Mesodermal cell (in vitro differentiated cells): ENCODE data around the gene RNF13.
"Not testable (repeated sequence)": the region's sequence is repeated elsewhere in the genome, so short reads cannot be mapped to it uniquely, and the experiment has no call there.

Experiments used
- H3K27ac ChIP-seq: 2 replicates; pipeline ENCODE4 v1.7.0; 2013; ENCODE audit warnings: mild to moderate bottlenecking, low read depth, low read length, moderate library complexity; ENCODE audit not compliant: severe bottlenecking
- H3K36me3 ChIP-seq: 2 replicates; pipeline ENCODE4 v1.7.1; 2013; ENCODE audit warnings: mild to moderate bottlenecking, low read length, moderate library complexity; ENCODE audit not compliant: control insufficient read depth, insufficient read depth
- H3K4me1 ChIP-seq: one replicate; pipeline ENCODE4 v1.7.1; 2013; ENCODE audit warnings: mild to moderate bottlenecking, low read length; ENCODE audit not compliant: insufficient read depth, control insufficient read depth, poor library complexity, severe bottlenecking
- H3K4me3 ChIP-seq: 2 replicates; pipeline ENCODE4 v1.7.0; 2013; ENCODE audit warnings: low read length, control low read depth, mild to moderate bottlenecking; ENCODE audit not compliant: insufficient read depth, poor library complexity, severe bottlenecking; ENCODE audit errors: extremely low read depth
- H3K9me3 ChIP-seq: 2 replicates; pipeline ENCODE4 v1.7.1; 2013; ENCODE audit warnings: mild to moderate bottlenecking, low read length, moderate library complexity; ENCODE audit not compliant: control insufficient read depth
- WGBS, 2 experiments: methylation state at CpG; one replicate each; pipeline ENCODE4 v1.1.5; 2013; ENCODE audit warnings: missing lambda C conversion rate in 2 of 2; ENCODE audit not compliant: insufficient coverage in 2 of 2; 5-methylcytosine and 5-hydroxymethylcytosine counted together

Gene RNF13

DNA sequence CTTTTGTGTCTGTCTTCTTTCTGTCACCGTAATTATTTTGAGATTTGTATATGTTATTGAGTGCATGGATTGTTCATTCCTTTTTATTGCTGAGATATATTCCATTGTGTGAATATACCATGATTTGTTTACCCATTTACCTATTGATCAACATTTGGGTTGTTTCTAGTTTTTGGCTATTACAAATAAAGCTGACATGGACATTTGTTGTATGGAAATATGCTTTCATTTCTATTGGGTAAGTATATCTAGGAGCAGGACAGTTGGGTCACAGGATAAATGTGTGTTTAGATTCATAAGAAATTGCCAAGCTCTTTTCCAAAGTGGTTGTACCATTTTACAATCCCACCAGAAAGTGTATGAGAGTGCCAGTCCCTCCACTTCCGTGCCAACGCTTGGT lies 106.5 kb downstream of the RNF13 start:
- no peaks in the 10 kb centered on the region for H3K4me1 ChIP-seq
- 100% methylated on average over 1 of the region's 3 CpGs; no CpG with 5 or more reads in 1 of the 2 experiments for WGBS, 2 experiments
- no peak overlapping the region for H3K27ac ChIP-seq
- H3K36me3 ChIP-seq, result no peaks in the 10 kb centered on the region
- H3K9me3 ChIP-seq, result no peaks in the 10 kb centered on the region
- H3K4me3 ChIP-seq, result no peak overlapping the region

DNA sequence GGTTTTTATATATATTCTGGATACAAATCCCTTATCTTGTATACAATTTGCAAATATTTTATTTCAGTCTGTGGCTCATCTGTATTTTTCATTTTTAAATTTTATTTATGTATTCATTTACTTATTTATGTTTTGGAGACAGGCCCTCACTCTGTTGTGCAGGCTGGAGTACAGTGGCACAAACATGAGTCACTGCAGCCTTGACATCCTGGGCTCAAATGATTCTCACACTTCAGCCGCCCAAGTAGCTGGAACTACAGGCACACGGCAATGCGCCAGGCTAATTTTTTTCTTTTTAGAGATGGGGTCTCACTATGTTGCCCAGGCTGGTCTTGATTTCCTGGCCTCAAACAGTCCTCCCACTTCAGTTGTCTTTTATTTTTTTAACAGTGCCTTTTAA lies 107.1 kb downstream of the RNF13 start:
- H3K4me1 ChIP-seq, result no peaks in the 10 kb centered on the region
- no peaks in the 10 kb centered on the region for H3K9me3 ChIP-seq
- H3K36me3 ChIP-seq, result no peaks in the 10 kb centered on the region
- H3K4me3 ChIP-seq, result no peak overlapping the region
- WGBS, 2 experiments, result 86 to 93% methylated on average over 3 of the region's 3 CpGs
- no peak overlapping the region for H3K27ac ChIP-seq

DNA sequence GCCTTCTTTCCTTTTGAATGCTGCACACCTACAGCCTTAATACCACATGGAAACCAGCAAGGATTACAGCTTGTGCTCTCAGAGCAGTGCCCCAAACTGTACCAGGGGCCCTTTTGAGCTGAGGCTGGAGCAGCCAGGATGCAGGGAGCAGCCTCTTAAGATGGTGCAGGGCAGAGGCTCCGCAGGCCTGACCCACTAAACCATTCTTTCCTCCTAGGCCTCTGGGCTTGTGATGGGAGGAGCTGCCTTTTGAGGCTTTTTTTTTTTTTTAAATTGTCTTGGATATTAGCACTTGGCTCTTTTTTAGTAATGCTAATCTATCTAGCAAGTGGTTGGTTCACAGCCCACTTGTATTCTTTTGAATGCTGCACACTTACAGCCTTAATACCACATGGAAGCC lies 120.0 kb downstream of the RNF13 start:
- Histone ChIP-seq H3K4me1 (no peaks in the 10 kb centered on the region), H3K36me3 (peaks cover 13% of the 10 kb centered on the region), H3K9me3 (peaks cover 10% of the 10 kb centered on the region), H3K4me3 (no peak overlapping the region), H3K27ac (no peak overlapping the region)
- WGBS, 2 experiments, result no CpG with 5 or more reads among the region's 1 CpG

DNA sequence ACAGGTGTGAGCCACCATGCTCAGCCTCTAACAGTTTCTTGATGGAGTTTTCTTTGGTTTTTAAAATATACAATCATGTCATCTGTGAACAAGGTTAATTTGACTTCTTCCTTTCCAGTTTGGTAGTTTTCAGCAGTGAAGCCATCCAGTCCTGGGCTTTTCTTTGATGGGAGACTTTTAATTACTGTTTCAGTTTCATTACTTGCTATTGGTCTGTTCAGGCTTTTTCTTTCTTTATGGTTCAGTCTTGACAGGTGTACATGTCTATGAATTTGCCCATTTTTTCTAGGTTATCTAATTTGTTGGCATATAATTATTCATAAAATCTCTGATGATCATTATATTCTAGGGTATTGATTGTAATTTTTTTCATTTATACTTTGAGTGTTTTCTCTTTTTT lies 120.8 kb downstream of the RNF13 start:
- H3K36me3 ChIP-seq, result peaks cover 13% of the 10 kb centered on the region
- no peak overlapping the region for H3K4me3 ChIP-seq
- no peak overlapping the region for H3K27ac ChIP-seq
- peaks cover 10% of the 10 kb centered on the region for H3K9me3 ChIP-seq
- H3K4me1 ChIP-seq, result no peaks in the 10 kb centered on the region

DNA sequence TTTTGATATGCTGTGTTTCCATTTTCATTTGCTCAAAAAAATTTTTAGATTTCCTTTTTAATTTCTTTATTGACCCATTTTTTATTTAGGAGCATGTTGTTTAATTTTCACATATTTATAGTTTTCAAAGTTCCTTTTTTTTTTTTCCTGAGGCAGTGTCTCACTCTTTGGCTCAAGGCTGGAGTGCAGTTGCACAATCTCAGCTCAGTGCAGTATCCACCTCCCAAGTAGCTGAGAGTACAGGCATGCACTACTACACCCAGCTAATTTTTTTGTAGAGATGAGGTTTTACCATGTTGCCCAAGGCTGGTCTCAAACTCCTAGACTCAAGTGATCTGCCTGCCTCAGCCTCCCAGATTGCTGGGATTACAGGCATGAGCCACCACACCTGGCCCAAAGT lies 121.5 kb downstream of the RNF13 start:
- peaks cover 8% of the 10 kb centered on the region for H3K36me3 ChIP-seq
- H3K4me3 ChIP-seq, result no peak overlapping the region
- H3K27ac ChIP-seq, result no peak overlapping the region
- no peaks in the 10 kb centered on the region for H3K4me1 ChIP-seq
- peaks cover 10% of the 10 kb centered on the region for H3K9me3 ChIP-seq

DNA sequence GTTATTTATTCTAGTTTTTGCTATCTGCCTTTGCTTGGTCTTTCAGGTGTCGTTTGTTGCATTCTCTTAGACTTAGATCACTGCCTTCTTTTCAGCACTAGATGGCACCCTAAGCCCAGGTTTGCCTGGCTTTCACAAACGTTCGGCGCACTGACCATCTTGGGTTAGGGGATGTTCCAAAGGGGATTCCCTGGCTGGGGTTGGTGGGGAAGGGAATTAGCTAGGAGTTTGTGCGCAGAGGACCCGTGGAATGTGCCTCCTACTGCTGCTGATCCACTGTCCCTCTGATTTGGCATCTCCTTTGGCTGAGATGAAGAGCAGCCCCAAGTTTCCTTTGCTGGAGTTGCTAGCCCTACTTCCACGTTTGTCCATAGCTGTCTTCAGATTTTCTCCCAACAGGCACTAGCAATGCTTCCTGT lies 123.8 kb downstream of the RNF13 start:
- 68 to 78% methylated on average over 3 of the region's 7 CpGs for WGBS, 2 experiments
- H3K36me3 ChIP-seq, result peaks cover 14% of the 10 kb centered on the region
- H3K9me3 ChIP-seq, result peaks cover 10% of the 10 kb centered on the region
- H3K4me3 ChIP-seq, result no peak overlapping the region
- no peaks in the 10 kb centered on the region for H3K4me1 ChIP-seq
- no peak overlapping the region for H3K27ac ChIP-seq

DNA sequence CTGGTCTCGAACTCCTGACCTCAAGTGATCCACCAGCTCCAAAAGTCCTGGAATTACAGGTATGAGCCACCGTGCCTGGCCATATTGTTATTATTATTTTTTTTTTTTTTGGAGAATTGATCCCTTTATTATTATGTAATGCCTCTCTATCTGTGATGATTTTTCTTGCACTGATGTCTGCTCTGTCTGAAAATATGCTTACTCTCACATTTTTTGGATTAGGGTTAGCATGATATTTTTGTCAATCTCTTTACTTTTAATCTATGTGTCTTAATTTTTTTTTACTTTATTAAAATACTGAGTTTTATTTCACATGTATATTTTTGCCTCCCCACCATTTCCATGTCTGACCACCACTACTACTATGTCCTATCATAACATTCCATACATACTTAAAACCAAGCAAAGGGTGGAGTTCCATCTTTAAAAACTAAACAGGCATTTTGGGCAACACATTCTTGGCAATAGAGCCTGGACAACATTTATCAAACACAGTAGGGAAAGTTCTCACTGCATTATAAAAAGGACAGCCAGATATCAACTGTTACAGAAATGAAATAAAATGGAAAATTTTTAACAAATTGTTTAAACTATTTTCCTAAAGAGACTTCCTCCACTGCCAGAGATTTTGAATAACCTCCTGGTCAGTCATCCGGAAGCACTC lies 125.5 kb downstream of the RNF13 start:
- WGBS, 2 experiments, result 100% methylated on average over 1 of the region's 3 CpGs; no CpG with 5 or more reads in 1 of the 2 experiments
- not testable (repeated sequence) for H3K4me1 ChIP-seq, H3K27ac ChIP-seq, H3K9me3 ChIP-seq, H3K4me3 ChIP-seq
- peaks cover 15% of the 10 kb centered on the region for H3K36me3 ChIP-seq

DNA sequence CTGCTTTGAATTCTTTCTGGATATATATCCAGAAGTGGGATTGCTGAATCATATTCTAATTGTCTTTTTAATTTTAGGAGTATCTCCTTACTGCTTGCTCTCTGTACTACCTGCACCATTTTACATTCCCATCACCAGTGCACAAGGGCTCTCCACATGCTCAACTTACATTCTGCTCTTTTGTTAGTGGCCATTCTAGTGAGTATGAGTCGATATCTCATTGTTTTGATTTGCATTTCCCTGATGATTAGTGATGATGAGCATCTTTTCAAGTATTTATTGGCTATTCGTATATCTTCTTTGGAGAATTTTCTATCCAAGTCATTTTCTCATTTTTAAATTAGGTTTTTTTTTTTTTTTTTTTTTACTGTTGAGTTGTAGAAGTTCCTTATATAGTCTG lies 128.2 kb downstream of the RNF13 start:
- H3K27ac ChIP-seq, result no peak overlapping the region
- H3K4me3 ChIP-seq, result no peak overlapping the region
- peaks cover 9% of the 10 kb centered on the region for H3K9me3 ChIP-seq
- WGBS, 2 experiments, result no CpG with 5 or more reads among the region's 2 CpGs
- H3K36me3 ChIP-seq, result peaks cover 21% of the 10 kb centered on the region
- H3K4me1 ChIP-seq, result no peaks in the 10 kb centered on the region

DNA sequence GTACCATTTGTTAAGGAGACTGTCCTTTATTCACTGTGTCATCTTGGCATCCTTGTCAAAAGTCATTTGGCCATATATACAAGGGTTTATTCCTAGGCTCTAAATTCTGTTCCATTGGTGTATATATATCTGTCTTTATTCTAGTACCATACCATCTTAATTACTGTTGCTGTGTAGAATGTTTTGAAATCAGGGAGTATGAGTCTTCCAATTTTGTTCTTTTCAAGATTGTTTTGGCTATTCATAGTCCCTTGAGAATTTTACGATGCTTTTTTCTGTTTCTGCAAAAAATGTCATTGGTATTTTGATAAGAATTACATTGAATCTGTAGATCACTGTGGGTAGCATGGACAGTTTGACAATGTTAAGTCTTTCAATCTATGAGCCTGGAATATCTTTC lies 128.9 kb downstream of the RNF13 start:
- 83 to 100% methylated on average over 1 of the region's 1 CpG for WGBS, 2 experiments
- no peak overlapping the region for H3K27ac ChIP-seq
- H3K4me1 ChIP-seq, result no peaks in the 10 kb centered on the region
- H3K9me3 ChIP-seq, result peaks cover 9% of the 10 kb centered on the region
- H3K4me3 ChIP-seq, result no peak overlapping the region
- peaks cover 21% of the 10 kb centered on the region for H3K36me3 ChIP-seq

DNA sequence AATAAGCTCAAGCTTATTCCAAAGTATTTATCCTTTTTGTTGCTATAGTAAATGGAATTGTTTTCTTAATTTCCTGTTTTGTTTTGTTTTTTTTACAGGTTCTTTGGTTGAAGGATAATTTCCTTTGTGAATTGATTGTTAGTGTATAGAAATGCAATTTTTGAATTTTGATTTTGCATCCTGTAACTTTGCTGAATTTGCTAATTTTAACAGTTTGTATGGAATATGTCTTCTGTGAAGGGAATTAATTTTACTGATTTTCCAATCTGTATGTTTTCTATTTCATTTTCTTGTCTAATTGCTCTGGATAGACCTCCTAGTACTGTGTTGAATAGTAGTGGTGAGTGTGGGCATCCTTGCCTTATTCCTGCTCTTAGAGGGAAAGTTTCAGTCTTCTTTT lies 129.4 kb downstream of the RNF13 start:
- no peak overlapping the region for H3K4me3 ChIP-seq
- H3K4me1 ChIP-seq, result no peaks in the 10 kb centered on the region
- no peak overlapping the region for H3K27ac ChIP-seq
- peaks cover 9% of the 10 kb centered on the region for H3K9me3 ChIP-seq
- H3K36me3 ChIP-seq, result peaks cover 26% of the 10 kb centered on the region

DNA sequence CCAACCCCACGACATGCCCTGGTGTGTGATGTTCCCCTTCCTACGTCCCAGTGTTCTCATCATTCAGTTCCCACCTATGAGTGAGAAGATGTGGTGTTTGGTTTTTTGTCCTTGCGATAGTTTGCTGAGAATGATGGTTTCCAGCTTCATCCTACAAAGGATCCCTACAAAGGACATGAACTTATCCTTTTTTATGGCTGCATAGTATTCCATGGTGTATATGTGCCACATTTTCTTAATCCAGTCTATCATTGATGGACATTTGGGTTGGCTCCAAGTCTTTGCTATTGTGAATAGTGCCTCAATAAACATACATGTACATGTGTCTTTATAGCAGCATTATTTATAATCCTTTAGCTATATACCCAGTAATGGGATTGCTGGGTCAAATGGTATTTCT lies 131.0 kb downstream of the RNF13 start:
- not testable (repeated sequence) for H3K4me3 ChIP-seq, H3K27ac ChIP-seq, H3K4me1 ChIP-seq
- H3K9me3 ChIP-seq, result peaks cover 12% of the 10 kb centered on the region
- WGBS, 2 experiments, result no CpG with 5 or more reads among the region's 3 CpGs
- peaks cover 37% of the 10 kb centered on the region for H3K36me3 ChIP-seq
